Caco-2 (cell line): ENCODE measurements around the gene TLCD1. TPM values are rescaled to one million over a fixed set of nuclear protein-coding genes. Genes with fewer than 3 reads are reported as not detected.

Experiments used
- BruUV-seq: library from RNA; stranded (reverse); fragments of 400-500 nt; replicated peaks from 2 replicates; lab custom pipeline; 2021; lab: Mats Ljungman, UMichigan
- CTCF ChIA-PET: fragments of 300-600 bp; sonication (Branson Sonifier 250); formaldehyde crosslinking; loops from one replicate; lab custom pipeline; 2022; ENCODE audit warnings: antibody characterized with exemption; lab: Charles Lee
- POLR2A ChIA-PET: fragments of 300-600 bp; sonication (Branson Sonifier 250); formaldehyde crosslinking; loops from one replicate; lab custom pipeline; 2022; ENCODE audit warnings: antibody characterized with exemption; lab: Charles Lee
- DNase-seq, 2 experiments: peaks; one replicate each; pipeline versions ENCODE4 v3.0.0 to v3.0.0-alpha.2; 2020 to 2022
- H3K27me3 ChIP-seq: replicated peaks from 2 replicates; pipeline ENCODE4 v1.6.0; 2011; ENCODE audit warnings: low read length; ENCODE audit not compliant: control insufficient read depth, insufficient read depth
- H3K36me3 ChIP-seq: 2 replicates; pipeline ENCODE4 v1.5.1; 2011; ENCODE audit warnings: low read length; ENCODE audit not compliant: control insufficient read depth, insufficient read depth
- H3K4me1 ChIP-seq: fragments of 250-450 bp; sonication (Bioruptor Pico); 2 replicates; pipeline ENCODE4 v1.5.1; 2020; ENCODE audit warnings: mild to moderate bottlenecking
- H3K4me3 ChIP-seq: 2 replicates; pipeline ENCODE4 v1.5.1; 2011; ENCODE audit warnings: low read depth, mild to moderate bottlenecking, control low read depth, low read length
- H3K9me3 ChIP-seq: fragments of 250-450 bp; sonication (Bioruptor Pico); 2 replicates; pipeline ENCODE4 v1.5.1; 2020; ENCODE audit warnings: mild to moderate bottlenecking, moderate library complexity
- H3K27ac Mint-ChIP-seq: one replicate; pipeline ENCODE4 v1.8.0; 2022; ENCODE audit warnings: mixed read lengths; ENCODE audit not compliant: unreplicated experiment
- H3K27me3 Mint-ChIP-seq: one replicate; pipeline ENCODE4 v1.8.0; 2022; ENCODE audit warnings: mixed read lengths; ENCODE audit not compliant: insufficient read depth, unreplicated experiment
- H3K36me3 Mint-ChIP-seq: one replicate; pipeline ENCODE4 v1.8.0; 2022; ENCODE audit warnings: mild to moderate bottlenecking, mixed read lengths; ENCODE audit not compliant: insufficient read depth, unreplicated experiment
- H3K4me1 Mint-ChIP-seq: one replicate; pipeline ENCODE4 v1.8.0; 2022; ENCODE audit warnings: low read depth, mixed read lengths; ENCODE audit not compliant: unreplicated experiment
- H3K4me3 Mint-ChIP-seq: one replicate; pipeline ENCODE4 v1.8.0; 2022; ENCODE audit warnings: mild to moderate bottlenecking, moderate library complexity, mixed read lengths; ENCODE audit not compliant: unreplicated experiment
- H3K9me3 Mint-ChIP-seq: one replicate; pipeline ENCODE4 v1.8.0; 2022; ENCODE audit warnings: mixed read lengths; ENCODE audit not compliant: unreplicated experiment
- CTCF ChIP-seq, 2 experiments: fragments of 200-600 bp in 1 of 2; IDR thresholded peaks; 1 replicate in 1 of 2; 2 replicates in 1 of 2; pipeline versions ENCODE4 v1.5.1 to v1.8.0; 2011 to 2022; ENCODE audit warnings: antibody characterized with exemption in 1 of 2, control low read depth in 1 of 2, inconsistent platforms in 1 of 2, low read depth in 1 of 2, low read length in 1 of 2, mild to moderate bottlenecking in 1 of 2, moderate library complexity in 1 of 2; ENCODE audit not compliant: insufficient read depth in 1 of 2, severe bottlenecking in 1 of 2, unreplicated experiment in 1 of 2
- intact Hi-C: fragments of 100-400 bp; cut with micrococcal nuclease; formaldehyde crosslinking; loops from one replicate; pipeline ENCODE4 v1.10.0; 2022; ENCODE audit not compliant: unreplicated experiment
- total RNA-seq: library from RNA; stranded (reverse); gene quantifications from 2 replicates; pipeline ENCODE4 v1.2.3, GENCODE V29; 2022

The TLCD1 gene
- total RNA-seq, 1 experiment from 2014 or later: 37.9 TPM

- no peak overlapping the region for H3K4me3 ChIP-seq
- Mint-ChIP-seq H3K4me1 (no peaks in the 10 kb centered on the region), H3K27ac (no peak overlapping the region), H3K9me3 (no peaks in the 10 kb centered on the region), H3K36me3 (peaks cover 98% of the 10 kb centered on the region), H3K4me3 (no peak overlapping the region), H3K27me3 (no peaks in the 10 kb centered on the region)
- no peak for TF ChIP-seq CTCF (IDR thresholded peaks at IDR 0.05; ENCODE audit: insufficient read depth in 1 of 2, low read depth in 1 of 2, low read length in 1 of 2, severe bottlenecking in 1 of 2, unreplicated experiment in 1 of 2)
- intact Hi-C loops: no loop called here
- ChIA-PET CTCF (interaction anchor here (0.8 kb wide), 1 partner anchor 23 kb away, joined by 8 read pairs; the partner anchor contains the start of gene PROCA1), POLR2A (interaction anchor here (1.2 to 1.3 kb wide), 2 partner anchors 23 to 27 kb away, joined by 3 to 6 read pairs; partner anchors contain the start of genes PROCA1, SDF2 and SUPT6H)
- no TSS peak for BruUV-seq
- H3K9me3 ChIP-seq: no peaks in the 10 kb centered on the region
- no peaks in the 10 kb centered on the region for H3K4me1 ChIP-seq
- H3K27me3 ChIP-seq: no peaks in the 10 kb centered on the region
- no peak for DNase-seq
- peaks cover 14% of the 10 kb centered on the region for H3K36me3 ChIP-seq
Measured at GRCh38 chr17:28688481-28688880, 37.6 kb downstream of the TLCD1 start.

- no peak for DNase-seq
- peaks cover 22% of the 10 kb centered on the region for H3K36me3 ChIP-seq
- H3K4me3 ChIP-seq: no peak overlapping the region
- Mint-ChIP-seq H3K27me3 (no peaks in the 10 kb centered on the region), H3K4me1 (no peaks in the 10 kb centered on the region), H3K4me3 (no peak overlapping the region), H3K27ac (no peak overlapping the region), H3K9me3 (no peaks in the 10 kb centered on the region), H3K36me3 (peaks cover 98% of the 10 kb centered on the region)
- ChIA-PET CTCF (no interaction called here), POLR2A (no interaction called here)
- no peaks in the 10 kb centered on the region for H3K4me1 ChIP-seq
- TF ChIP-seq CTCF (IDR thresholded peaks at IDR 0.05; ENCODE audit: insufficient read depth in 1 of 2, low read depth in 1 of 2, low read length in 1 of 2, severe bottlenecking in 1 of 2, unreplicated experiment in 1 of 2): no peak
- H3K9me3 ChIP-seq: no peaks in the 10 kb centered on the region
- intact Hi-C loops: no loop called here
- no TSS peak for BruUV-seq
- no peaks in the 10 kb centered on the region for H3K27me3 ChIP-seq
Measured at GRCh38 chr17:28686296-28686695, 39.7 kb downstream of the TLCD1 start.

GRCh38 chr17:28685366-28685765 lies 40.7 kb downstream of the TLCD1 start:
- ChIA-PET CTCF (no interaction called here), POLR2A (interaction anchor here (0.6 kb wide), 1 partner anchor 21 kb away, joined by 3 read pairs; no protein-coding TSS in a partner anchor)
- Histone ChIP-seq H3K4me1 (no peaks in the 10 kb centered on the region), H3K9me3 (no peaks in the 10 kb centered on the region), H3K36me3 (peaks cover 20% of the 10 kb centered on the region), H3K27me3 (no peaks in the 10 kb centered on the region), H3K4me3 (no peak overlapping the region)
- BruUV-seq: no TSS peak
- no peak for TF ChIP-seq CTCF (IDR thresholded peaks at IDR 0.05; ENCODE audit: insufficient read depth in 1 of 2, low read depth in 1 of 2, low read length in 1 of 2, severe bottlenecking in 1 of 2, unreplicated experiment in 1 of 2)
- H3K4me1 Mint-ChIP-seq: no peaks in the 10 kb centered on the region
- no peak for DNase-seq
- intact Hi-C loops: loop anchor here (1.0 to 2.0 kb wide), 2 partner anchors 13 to 41 kb away; partner anchors contain the start of gene TLCD1
- no peak overlapping the region for H3K4me3 Mint-ChIP-seq
- no peaks in the 10 kb centered on the region for H3K9me3 Mint-ChIP-seq
- no peak overlapping the region for H3K27ac Mint-ChIP-seq
- H3K27me3 Mint-ChIP-seq: no peaks in the 10 kb centered on the region
- peaks cover 98% of the 10 kb centered on the region for H3K36me3 Mint-ChIP-seq
